HCT116 (cell line): Measurements from ENCODE around the gene ZSCAN2. TPM values are rescaled to one million over a fixed set of nuclear protein-coding genes. Genes with fewer than 3 reads are reported as not detected.
"Not testable (repeated sequence)": the region's sequence is repeated elsewhere in the genome, so short reads cannot be mapped to it uniquely, and the experiment has no call there.

Experiments used
- ATAC-seq: fragments of 200-7000 bp; cut with Tn5 transposase; 2 replicates; pipeline ENCODE4 v1.9.1; 2020; ENCODE audit warnings: mild to moderate bottlenecking, moderate library complexity
- BruUV-seq: library from RNA; stranded (reverse); fragments of 400-500 nt; replicated peaks from 2 replicates; lab custom pipeline; 2021; lab: Mats Ljungman, UMichigan
- CTCF ChIA-PET: fragments of 300-600 bp; sonication (Branson Sonifier 250); formaldehyde crosslinking; loops from one replicate; lab custom pipeline; 2021; ENCODE audit warnings: antibody characterized with exemption; lab: Charles Lee
- POLR2A ChIA-PET: fragments of 300-600, 350-600 bp; sonication (Branson Sonifier 250); formaldehyde crosslinking; loops from one replicate; lab custom pipeline; 2021; ENCODE audit warnings: antibody characterized with exemption; lab: Charles Lee
- RAD21 ChIA-PET, 2 experiments: fragments of 300-600 bp; sonication (Branson Sonifier 250); formaldehyde crosslinking; loops; one replicate each; lab custom pipeline; 2023; ENCODE audit warnings: low total read pairs in 2 of 2; ENCODE audit not compliant: uncharacterized antibody in 2 of 2, unreplicated experiment in 2 of 2, low non-redundant PET in 1 of 2; lab: Charles Lee
- DNase-seq: peaks from one replicate; pipeline ENCODE4 v3.0.0-alpha.2; 2010; ENCODE audit warnings: low read depth, low spot score
- H2AFZ ChIP-seq: fragments of 200-600 bp; shearing (Covaris generic), sonication (generic); 2 replicates; pipeline ENCODE4 v1.6.1; 2017; ENCODE audit warnings: low read depth, mixed run types, mixed read lengths, antibody characterized with exemption, low read length; ENCODE audit not compliant: poor library complexity, severe bottlenecking
- H3K27ac ChIP-seq: 2 replicates; pipeline ENCODE4 v1.5.1; 2012; ENCODE audit warnings: low read depth, low read length
- H3K27me3 ChIP-seq: fragments of 200-600 bp; sonication (generic); 2 replicates; pipeline ENCODE4 v1.6.1; 2016; ENCODE audit warnings: mixed run types, low read length, mixed read lengths; ENCODE audit not compliant: insufficient read depth
- H3K36me3 ChIP-seq, 2 experiments: fragments of 200-500 bp in 1 of 2; fragments of 200-600 bp in 1 of 2; sonication (Bioruptor generic) in 1 of 2; sonication (generic) in 1 of 2; 2 replicates each; pipeline versions ENCODE4 v1.5.1 to v1.6.1; 2014 to 2016; ENCODE audit warnings: low read length in 2 of 2, inconsistent platforms in 1 of 2, mixed read lengths in 1 of 2, mixed run types in 1 of 2; ENCODE audit not compliant: insufficient read depth in 2 of 2, control insufficient read depth in 1 of 2
- H3K4me1 ChIP-seq, 2 experiments: fragments of 200-600 bp in 1 of 2; sonication (generic) in 1 of 2; 2 replicates each; pipeline versions ENCODE4 v1.5.1 to v1.6.1; 2012 to 2017; ENCODE audit warnings: low read length in 2 of 2, inconsistent platforms in 1 of 2, mild to moderate bottlenecking in 1 of 2, mixed read lengths in 1 of 2, mixed run types in 1 of 2, moderate library complexity in 1 of 2; ENCODE audit not compliant: insufficient read depth in 2 of 2, control insufficient read depth in 1 of 2
- H3K4me2 ChIP-seq: fragments of 200-600 bp; sonication (generic); 2 replicates; pipeline ENCODE4 v1.6.1; 2017; ENCODE audit warnings: mixed run types, low read length, mixed read lengths
- H3K4me3 ChIP-seq, 2 experiments: fragments of 200-600 bp in 1 of 2; sonication (generic) in 1 of 2; replicated peaks in 1 of 2; 2 replicates each; pipeline ENCODE4 v1.5.1; 2011 to 2016; ENCODE audit warnings: low read length in 2 of 2, control low read depth in 1 of 2, low read depth in 1 of 2, mild to moderate bottlenecking in 1 of 2, mixed read lengths in 1 of 2, mixed run types in 1 of 2
- H3K79me2 ChIP-seq: fragments of 200-600 bp; sonication (generic); 2 replicates; pipeline ENCODE4 v1.6.1; 2017; ENCODE audit warnings: mild to moderate bottlenecking, mixed run types, low read length, moderate library complexity, mixed read lengths; ENCODE audit not compliant: insufficient read depth
- H3K9ac ChIP-seq: fragments of 200-600 bp; sonication (generic); 2 replicates; pipeline ENCODE4 v1.6.1; 2016; ENCODE audit warnings: low read length, mixed read lengths
- H3K9me2 ChIP-seq: fragments of 200-600 bp; sonication (generic), shearing (Covaris generic); 2 replicates; pipeline ENCODE4 v1.6.1; 2017; ENCODE audit warnings: mixed run types, mild to moderate bottlenecking, moderate library complexity; ENCODE audit not compliant: insufficient read depth
- H3K9me3 ChIP-seq, 2 experiments: fragments of 200-500 bp in 1 of 2; fragments of 200-600 bp in 1 of 2; sonication (Bioruptor generic) in 1 of 2; sonication (generic) in 1 of 2; 2 replicates each; pipeline ENCODE4 v1.6.1; 2014 to 2017; ENCODE audit warnings: low read length in 2 of 2, mixed read lengths in 2 of 2, inconsistent platforms in 1 of 2, low read depth in 1 of 2, mild to moderate bottlenecking in 1 of 2, mixed run types in 1 of 2, moderate library complexity in 1 of 2; ENCODE audit not compliant: control insufficient read depth in 1 of 2, insufficient read depth in 1 of 2
- H4K20me1 ChIP-seq: fragments of 200-600 bp; sonication (generic), shearing (Covaris generic); 2 replicates; pipeline ENCODE4 v1.6.1; 2017; ENCODE audit warnings: mixed run types, mild to moderate bottlenecking, moderate library complexity; ENCODE audit not compliant: insufficient read depth
- CBX3 ChIP-seq: IDR thresholded peaks from 2 replicates; pipeline ENCODE4 v1.6.1; 2012; ENCODE audit warnings: low read depth
- CEBPB ChIP-seq: IDR thresholded peaks from 2 replicates; pipeline ENCODE4 v1.6.1; 2012; ENCODE audit warnings: low read depth
- EGR1 ChIP-seq: IDR thresholded peaks from 2 replicates; pipeline ENCODE4 v1.6.1; 2012; ENCODE audit warnings: low read depth
- EZH2phosphoT487 ChIP-seq: fragments of 200-600 bp; IDR thresholded peaks from 2 replicates; pipeline ENCODE4 v1.6.1; 2018; ENCODE audit warnings: antibody characterized with exemption, borderline replicate concordance
- JUND ChIP-seq: IDR thresholded peaks from 2 replicates; pipeline ENCODE4 v1.6.1; 2012
- POLR2A ChIP-seq: IDR thresholded peaks from 2 replicates; pipeline ENCODE4 v1.7.0; 2011; ENCODE audit warnings: borderline replicate concordance; ENCODE audit not compliant: insufficient read depth, insufficient read length; ENCODE audit errors: extremely low read depth
- RAD21 ChIP-seq: IDR thresholded peaks from 2 replicates; pipeline ENCODE4 v1.6.1; 2012; ENCODE audit warnings: low read depth, mild to moderate bottlenecking
- SIN3A ChIP-seq: IDR thresholded peaks from 2 replicates; pipeline ENCODE4 v1.6.1; 2012; ENCODE audit warnings: low read depth
- SRF ChIP-seq: IDR thresholded peaks from 2 replicates; pipeline ENCODE4 v1.6.1; 2012; ENCODE audit warnings: low read depth
- TCF7L2 ChIP-seq: IDR thresholded peaks from 2 replicates; pipeline ENCODE4 v1.7.0; 2011; ENCODE audit warnings: borderline replicate concordance, inconsistent platforms; ENCODE audit not compliant: insufficient read depth, insufficient read length; ENCODE audit errors: extremely low read depth
- ZFX ChIP-seq: fragments of 450-650 bp; IDR thresholded peaks from 2 replicates; pipeline ENCODE4 v1.6.1; 2017
- intact Hi-C: fragments of 100-400 bp; cut with micrococcal nuclease; formaldehyde crosslinking; loops from 2 replicates; pipeline ENCODE4 v1.10.0; 2022
- total RNA-seq: library from RNA; stranded (reverse); gene quantifications from one replicate; pipeline ENCODE4 v1.2.1, GENCODE V29; 2021; ENCODE audit not compliant: unreplicated experiment
- TF ChIP-seq, protein P1 (sequence below): IDR thresholded peaks from 2 replicates; pipeline ENCODE4 v1.6.1; 2012; ENCODE audit warnings: low read depth
- TF ChIP-seq, protein P2 (sequence below): IDR thresholded peaks from 2 replicates; pipeline ENCODE4 v1.6.1; 2012

ZSCAN2 gene
- total RNA-seq, 1 experiment from 2014 or later, result 15.5 TPM

DNA sequence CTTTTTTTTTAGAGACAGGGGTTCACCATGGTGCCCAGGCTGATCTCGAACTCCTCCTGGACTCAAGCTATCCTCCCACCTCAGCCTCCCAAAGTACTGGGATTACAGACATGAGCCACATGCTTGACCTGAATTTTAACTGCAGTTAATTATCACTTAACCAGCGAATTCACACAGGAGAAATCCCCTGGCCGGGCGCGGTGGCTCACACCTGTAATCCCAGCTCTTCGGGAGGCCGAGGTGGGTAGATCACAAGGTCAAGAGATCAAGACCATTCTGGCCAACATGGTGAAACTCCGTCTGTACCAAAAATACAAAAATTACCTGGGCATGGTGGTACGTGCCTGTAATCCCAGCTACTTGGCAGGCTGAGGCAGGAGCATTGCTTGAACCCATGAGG, 41.1 kb downstream of the ZSCAN2 start:
- POLR2A ChIA-PET, H4K20me1 ChIP-seq, H3K4me1 ChIP-seq, CTCF ChIA-PET, H3K4me2 ChIP-seq, intact Hi-C loops, H3K9me2 ChIP-seq, H2AFZ ChIP-seq, H3K9me3 ChIP-seq, BruUV-seq, H3K27ac ChIP-seq, DNase-seq, H3K9ac ChIP-seq, ATAC-seq, H3K4me3 ChIP-seq, H3K79me2 ChIP-seq, H3K27me3 ChIP-seq, RAD21 ChIA-PET: not testable (repeated sequence)
- peaks cover 30 to 36% of the 10 kb centered on the region in 2 experiments; a peak in 3 of 4 replicates for H3K36me3 ChIP-seq

DNA sequence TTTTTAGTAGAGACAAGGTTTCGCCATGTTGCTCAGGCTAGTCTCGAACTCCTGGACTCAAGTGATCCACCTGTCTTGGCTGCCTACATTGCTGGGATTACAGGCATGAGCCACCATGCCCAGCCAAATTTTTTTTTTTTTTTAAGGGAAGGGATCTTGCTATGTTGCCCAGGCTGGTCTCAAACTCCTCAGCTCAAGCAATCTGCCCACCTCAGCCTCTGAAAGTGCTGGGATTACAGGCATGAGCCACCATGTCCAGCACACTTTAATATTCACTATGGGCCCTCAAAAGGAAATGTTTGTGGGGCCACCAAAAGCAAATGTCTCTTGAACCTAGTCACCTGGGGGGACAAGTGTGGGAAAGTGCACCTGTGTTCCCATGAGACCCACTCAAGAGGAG, 41.8 kb downstream of the ZSCAN2 start:
- H3K79me2 ChIP-seq, H3K4me3 ChIP-seq, DNase-seq, CTCF ChIA-PET, H2AFZ ChIP-seq, H3K4me1 ChIP-seq, POLR2A ChIA-PET, H3K27ac ChIP-seq, H3K9ac ChIP-seq, ATAC-seq, H3K9me2 ChIP-seq, H4K20me1 ChIP-seq, H3K9me3 ChIP-seq, H3K27me3 ChIP-seq, H3K4me2 ChIP-seq, intact Hi-C loops, RAD21 ChIA-PET: not testable (repeated sequence)
- TSS peak; percentile 6 for BruUV-seq
- peaks cover 33 to 44% of the 10 kb centered on the region in 2 experiments; a peak in 3 of 4 replicates for H3K36me3 ChIP-seq

DNA sequence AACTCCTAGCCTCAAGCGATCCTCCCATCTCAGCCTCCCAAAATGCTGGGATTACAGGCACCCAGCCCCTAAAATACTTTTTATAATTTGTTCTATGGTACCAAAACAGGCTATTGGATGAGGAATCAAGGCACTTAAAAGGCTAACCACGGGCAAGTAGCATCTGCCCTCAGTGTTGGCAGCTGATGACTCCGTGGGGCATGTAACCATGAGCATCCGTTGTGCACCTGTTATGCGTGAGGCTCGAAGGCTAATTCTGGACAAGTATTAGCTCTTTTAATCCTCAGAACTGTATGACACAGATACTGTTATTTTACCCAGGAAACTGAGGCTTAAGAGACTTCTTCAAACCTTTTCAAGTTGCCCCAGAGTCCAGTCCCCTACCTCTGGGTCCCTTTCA, 43.0 kb downstream of the ZSCAN2 start:
- no peak for TF ChIP-seq POLR2A
- no peak for TF ChIP-seq JUND
- TF ChIP-seq ZFX, result no peak
- TF ChIP-seq EGR1, result no peak
- TF ChIP-seq RAD21, result no peak
- TF ChIP-seq EZH2phosphoT487, result no peak
- no peak for TF ChIP-seq CEBPB
- TF ChIP-seq SIN3A, result no peak
- TF ChIP-seq, protein P1, sequence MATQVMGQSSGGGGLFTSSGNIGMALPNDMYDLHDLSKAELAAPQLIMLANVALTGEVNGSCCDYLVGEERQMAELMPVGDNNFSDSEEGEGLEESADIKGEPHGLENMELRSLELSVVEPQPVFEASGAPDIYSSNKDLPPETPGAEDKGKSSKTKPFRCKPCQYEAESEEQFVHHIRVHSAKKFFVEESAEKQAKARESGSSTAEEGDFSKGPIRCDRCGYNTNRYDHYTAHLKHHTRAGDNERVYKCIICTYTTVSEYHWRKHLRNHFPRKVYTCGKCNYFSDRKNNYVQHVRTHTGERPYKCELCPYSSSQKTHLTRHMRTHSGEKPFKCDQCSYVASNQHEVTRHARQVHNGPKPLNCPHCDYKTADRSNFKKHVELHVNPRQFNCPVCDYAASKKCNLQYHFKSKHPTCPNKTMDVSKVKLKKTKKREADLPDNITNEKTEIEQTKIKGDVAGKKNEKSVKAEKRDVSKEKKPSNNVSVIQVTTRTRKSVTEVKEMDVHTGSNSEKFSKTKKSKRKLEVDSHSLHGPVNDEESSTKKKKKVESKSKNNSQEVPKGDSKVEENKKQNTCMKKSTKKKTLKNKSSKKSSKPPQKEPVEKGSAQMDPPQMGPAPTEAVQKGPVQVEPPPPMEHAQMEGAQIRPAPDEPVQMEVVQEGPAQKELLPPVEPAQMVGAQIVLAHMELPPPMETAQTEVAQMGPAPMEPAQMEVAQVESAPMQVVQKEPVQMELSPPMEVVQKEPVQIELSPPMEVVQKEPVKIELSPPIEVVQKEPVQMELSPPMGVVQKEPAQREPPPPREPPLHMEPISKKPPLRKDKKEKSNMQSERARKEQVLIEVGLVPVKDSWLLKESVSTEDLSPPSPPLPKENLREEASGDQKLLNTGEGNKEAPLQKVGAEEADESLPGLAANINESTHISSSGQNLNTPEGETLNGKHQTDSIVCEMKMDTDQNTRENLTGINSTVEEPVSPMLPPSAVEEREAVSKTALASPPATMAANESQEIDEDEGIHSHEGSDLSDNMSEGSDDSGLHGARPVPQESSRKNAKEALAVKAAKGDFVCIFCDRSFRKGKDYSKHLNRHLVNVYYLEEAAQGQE, result no peak
- TF ChIP-seq SRF, result no peak
- TF ChIP-seq TCF7L2, result no peak
- no peak for TF ChIP-seq CBX3
- TF ChIP-seq, protein P2, sequence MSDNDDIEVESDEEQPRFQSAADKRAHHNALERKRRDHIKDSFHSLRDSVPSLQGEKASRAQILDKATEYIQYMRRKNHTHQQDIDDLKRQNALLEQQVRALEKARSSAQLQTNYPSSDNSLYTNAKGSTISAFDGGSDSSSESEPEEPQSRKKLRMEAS, result no peak
- intact Hi-C loops, result no loop called here
- H2AFZ ChIP-seq, result no peak overlapping the region
- BruUV-seq, result no TSS peak
- no peaks in the 10 kb centered on the region for H3K4me1 ChIP-seq
- H3K27me3 ChIP-seq, result no peaks in the 10 kb centered on the region
- H3K79me2 ChIP-seq, result peaks cover 7% of the 10 kb centered on the region; the same call in 1 of the 2 replicates
- no peak overlapping the region for H3K4me3 ChIP-seq
- no peaks in the 10 kb centered on the region for H3K9me3 ChIP-seq
- POLR2A ChIA-PET, result no interaction called here
- no peak overlapping the region for H3K9ac ChIP-seq
- no peaks in the 10 kb centered on the region for H4K20me1 ChIP-seq
- CTCF ChIA-PET, result no interaction called here
- DNase-seq (no peak), ATAC-seq (no peak)
- peaks cover 45 to 56% of the 10 kb centered on the region in 2 experiments for H3K36me3 ChIP-seq
- no peak overlapping the region for H3K4me2 ChIP-seq
- RAD21 ChIA-PET, result interaction anchor here (0.6 to 0.7 kb wide), 2 partner anchors 56 kb away, joined by 3 to 4 read pairs; no protein-coding TSS in a partner anchor
- H3K27ac ChIP-seq, result no peak overlapping the region
- no peaks in the 10 kb centered on the region for H3K9me2 ChIP-seq
